HG03558 (cell line): ENCODE results near the gene TRAF1.

Source experiments
- ATAC-seq: cut with Tn5 transposase; IDR thresholded peaks from one replicate; pipeline ENCODE4 v1.9.1; 2021; ENCODE audit warnings: moderate number of reproducible peaks; ENCODE audit not compliant: unreplicated experiment; ENCODE audit errors: extremely low read depth

The TRAF1 gene

GRCh38 chr9:120925535-120926396 lies 830 bp downstream of the TRAF1 start:
- peak; percentile 42 for ATAC-seq

GRCh38 chr9:120924698-120925534 lies 1.7 kb downstream of the TRAF1 start:
- ATAC-seq = no peak

- no peak for ATAC-seq
These were observed 2.8 kb downstream of the TRAF1 start for GRCh38 chr9:120923620-120924328.

GRCh38 chr9:120922404-120923195 lies 4.0 kb downstream of the TRAF1 start:
- ATAC-seq = no peak

GRCh38 chr9:120921661-120922181 lies 4.9 kb downstream of the TRAF1 start:
- no peak for ATAC-seq

- no peak for ATAC-seq
These were observed 5.8 kb downstream of the TRAF1 start for GRCh38 chr9:120920806-120921178.

- no peak for ATAC-seq
These were observed 6.5 kb downstream of the TRAF1 start for GRCh38 chr9:120919843-120920805.

GRCh38 chr9:120918931-120919842 lies 7.4 kb downstream of the TRAF1 start:
- ATAC-seq = no peak

GRCh38 chr9:120917929-120918762 lies 8.4 kb downstream of the TRAF1 start:
- no peak for ATAC-seq

- no peak for ATAC-seq
These were observed 9.4 kb downstream of the TRAF1 start for GRCh38 chr9:120916991-120917880.

- no peak for ATAC-seq
These were observed 10.0 kb downstream of the TRAF1 start for GRCh38 chr9:120916588-120916987.

GRCh38 chr9:120915854-120916470 lies 10.6 kb downstream of the TRAF1 start:
- ATAC-seq = no peak

GRCh38 chr9:120914953-120915352 lies 11.6 kb downstream of the TRAF1 start:
- ATAC-seq = no peak

- ATAC-seq = no peak
These were observed 12.2 kb downstream of the TRAF1 start for GRCh38 chr9:120914396-120914795.

- ATAC-seq = no peak
These were observed 12.8 kb downstream of the TRAF1 start for GRCh38 chr9:120913647-120914264.
